CD14-positive monocyte (primary cell): Measurements from ENCODE around the gene CHCHD6. TPM values are rescaled to one million over a fixed set of nuclear protein-coding genes. Genes with fewer than 3 reads are reported as not detected.

Experiments used
- DNase-seq, 3 donors: peaks; one replicate each; pipeline ENCODE4 v3.0.0-alpha.2; 2011 to 2022
- H2AFZ ChIP-seq: 2 replicates; pipeline ENCODE4 v1.6.0; 2012; ENCODE audit warnings: mild to moderate bottlenecking, low read depth, low read length, inconsistent platforms; ENCODE audit not compliant: insufficient read depth, poor library complexity, severe bottlenecking
- H3K27ac ChIP-seq, 2 donors: 1 replicate in 1 of 2; 2 replicates in 1 of 2; pipeline ENCODE4 v1.5.1; 2012 to 2013; ENCODE audit warnings: low read length in 2 of 2, control low read depth in 1 of 2, inconsistent platforms in 1 of 2, low read depth in 1 of 2, mild to moderate bottlenecking in 1 of 2
- H3K27me3 ChIP-seq, 2 donors: one replicate each; pipeline versions ENCODE4 v1.6.0 to v1.6.1; 2011 to 2013; ENCODE audit warnings: low read length in 2 of 2; ENCODE audit not compliant: control insufficient read depth in 2 of 2, insufficient read depth in 2 of 2
- H3K36me3 ChIP-seq, 2 donors: replicated peaks in 1 of 2; 1 replicate in 1 of 2; 2 replicates in 1 of 2; pipeline versions ENCODE4 v1.5.1 to v1.6.1; 2012 to 2013; ENCODE audit warnings: low read length in 2 of 2, control low read depth in 1 of 2, inconsistent platforms in 1 of 2, mild to moderate bottlenecking in 1 of 2; ENCODE audit not compliant: insufficient read depth in 2 of 2, control insufficient read depth in 1 of 2
- H3K4me1 ChIP-seq, 2 donors: 1 replicate in 1 of 2; 2 replicates in 1 of 2; pipeline versions ENCODE4 v1.5.1 to v1.6.1; 2012 to 2013; ENCODE audit warnings: low read length in 2 of 2, control low read depth in 1 of 2, inconsistent platforms in 1 of 2, mild to moderate bottlenecking in 1 of 2, moderate library complexity in 1 of 2; ENCODE audit not compliant: insufficient read depth in 2 of 2, control insufficient read depth in 1 of 2
- H3K4me2 ChIP-seq: replicated peaks from 2 replicates; pipeline ENCODE3; 2012; ENCODE audit warnings: low read length, moderate library complexity, mild to moderate bottlenecking; ENCODE audit not compliant: poor library complexity, severe bottlenecking; ENCODE audit errors: extremely low read depth
- H3K4me3 ChIP-seq, 3 experiments: fragments of 200-600 bp in 1 of 3; sonication (generic) in 1 of 3; replicated peaks in 1 of 3; 1 replicate in 2 of 3; 2 replicates in 1 of 3; pipeline ENCODE4 v1.5.1; 2011 to 2013; ENCODE audit warnings: low read length in 3 of 3, mild to moderate bottlenecking in 3 of 3, control low read depth in 2 of 3, low read depth in 2 of 3, inconsistent platforms in 1 of 3, moderate library complexity in 1 of 3
- H3K79me2 ChIP-seq: 2 replicates; pipeline ENCODE4 v1.6.0; 2012; ENCODE audit warnings: mild to moderate bottlenecking, control low read depth, inconsistent platforms, low read length, moderate library complexity; ENCODE audit not compliant: insufficient read depth
- H3K9ac ChIP-seq: 2 replicates; pipeline ENCODE4 v1.6.0; 2017; ENCODE audit warnings: low read length, mild to moderate bottlenecking; ENCODE audit not compliant: insufficient read depth, poor library complexity, severe bottlenecking
- H3K9me3 ChIP-seq, 2 donors: replicated peaks in 1 of 2; 1 replicate in 1 of 2; 2 replicates in 1 of 2; pipeline versions ENCODE4 v1.5.1 to v1.6.1; 2012 to 2013; ENCODE audit warnings: low read length in 2 of 2, control low read depth in 1 of 2; ENCODE audit not compliant: control insufficient read depth in 1 of 2, insufficient read depth in 1 of 2
- H4K20me1 ChIP-seq: 2 replicates; pipeline ENCODE4 v1.6.0; 2012; ENCODE audit warnings: mild to moderate bottlenecking, low read length, control low read depth, moderate library complexity; ENCODE audit not compliant: insufficient read depth
- H3K27ac Mint-ChIP-seq, 7 donors: one replicate each; pipeline ENCODE4 v1.8.0; 2020; ENCODE audit warnings: mild to moderate bottlenecking in 7 of 7, mixed read lengths in 7 of 7, moderate library complexity in 6 of 7, inconsistent platforms in 2 of 7
- H3K27me3 Mint-ChIP-seq, 3 donors: one replicate each; pipeline ENCODE4 v1.8.0; 2021 to 2022; ENCODE audit warnings: low read depth in 3 of 3, mild to moderate bottlenecking in 3 of 3, mixed read lengths in 3 of 3, moderate library complexity in 3 of 3, inconsistent platforms in 1 of 3
- H3K36me3 Mint-ChIP-seq, 2 donors: one replicate each; pipeline ENCODE4 v1.8.0; 2020; ENCODE audit warnings: mixed read lengths in 2 of 2, inconsistent platforms in 1 of 2, mild to moderate bottlenecking in 1 of 2
- H3K4me1 Mint-ChIP-seq: one replicate; pipeline ENCODE4 v1.8.0; 2020; ENCODE audit warnings: mild to moderate bottlenecking, mixed read lengths
- H3K4me3 Mint-ChIP-seq, 2 donors: one replicate each; pipeline ENCODE4 v1.8.0; 2020; ENCODE audit warnings: mild to moderate bottlenecking in 2 of 2, mixed read lengths in 2 of 2, moderate library complexity in 1 of 2
- H3K9me3 Mint-ChIP-seq, 7 donors: one replicate each; pipeline ENCODE4 v1.8.0; 2020 to 2022; ENCODE audit warnings: mixed read lengths in 7 of 7, mild to moderate bottlenecking in 6 of 7, moderate library complexity in 6 of 7, inconsistent platforms in 2 of 7
- WGBS: methylation state at CpG from one replicate; pipeline ENCODE4 v1.1.5; 2013; ENCODE audit warnings: missing lambda C conversion rate; ENCODE audit not compliant: insufficient coverage; 5-methylcytosine and 5-hydroxymethylcytosine counted together
- intact Hi-C, 2 donors: fragments of 100-400 bp; cut with micrococcal nuclease; formaldehyde crosslinking; loops; one replicate each; pipeline versions ENCODE4 v1.15.0 to v1.15.1; 2023
- polyA plus RNA-seq, 3 donors: library from polyadenylated mRNA; depleted of rRNA in 1 of 3; unstranded in 2 of 3; stranded (reverse) in 1 of 3; fragments of 300-500 nt in 2 of 3; fragments of >200 nt in 1 of 3; fragmentation: Illumina TruSeq in 2 of 3; gene quantifications; 1 replicate in 2 of 3; 2 replicates in 1 of 3; pipeline ENCODE4 v1.2.3, GENCODE V29; 2012 to 2021
- TF ChIP-seq, protein P1 (sequence below): fragments of 200-600 bp; IDR thresholded peaks from one replicate; pipeline ENCODE4 v1.8.0; 2022; ENCODE audit warnings: antibody characterized with exemption, mild to moderate bottlenecking

CHCHD6 gene
- polyA plus RNA-seq, 3 donors, result 1.1 to 1.8 (median 1.8) TPM

DNA sequence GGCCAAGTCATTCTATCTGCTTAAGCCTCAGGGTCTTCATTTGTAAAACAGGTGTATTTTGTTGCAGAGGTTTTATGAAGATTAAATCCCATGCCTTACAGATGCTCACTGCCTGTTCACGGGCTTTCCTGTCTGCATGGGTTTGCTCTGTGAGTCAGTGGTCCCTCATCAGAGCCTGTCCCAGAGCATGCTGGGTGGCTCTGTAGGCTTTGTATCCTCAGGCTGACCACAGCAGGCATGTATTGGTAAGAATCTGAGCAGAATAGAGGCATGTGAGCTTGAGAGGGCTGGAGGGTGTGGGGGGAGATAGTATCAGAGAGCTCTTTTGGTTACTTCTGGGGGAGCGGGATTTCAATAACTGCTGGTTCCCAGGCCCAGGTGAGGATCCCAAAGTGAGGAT is 233.5 kb downstream of the CHCHD6 start:
- WGBS, result 100% methylated on average over 2 of the region's 2 CpGs
- peak overlapping the region in 1 of 7 donors; percentile 66 for H3K27ac Mint-ChIP-seq
- H3K9me3 Mint-ChIP-seq, result peaks cover 0 to 3% (median 0%) of the 10 kb centered on the region in 7 donors
- no peaks in the 10 kb centered on the region for H3K79me2 ChIP-seq
- H3K27me3 ChIP-seq, result peaks cover 60 to 76% of the 10 kb centered on the region in 2 donors
- H3K9ac ChIP-seq, result no peak overlapping the region
- intact Hi-C loops, result no loop called here
- no peak for DNase-seq
- H3K27me3 Mint-ChIP-seq, result peaks cover 43 to 90% (median 66%) of the 10 kb centered on the region in 3 donors
- TF ChIP-seq, protein P1, sequence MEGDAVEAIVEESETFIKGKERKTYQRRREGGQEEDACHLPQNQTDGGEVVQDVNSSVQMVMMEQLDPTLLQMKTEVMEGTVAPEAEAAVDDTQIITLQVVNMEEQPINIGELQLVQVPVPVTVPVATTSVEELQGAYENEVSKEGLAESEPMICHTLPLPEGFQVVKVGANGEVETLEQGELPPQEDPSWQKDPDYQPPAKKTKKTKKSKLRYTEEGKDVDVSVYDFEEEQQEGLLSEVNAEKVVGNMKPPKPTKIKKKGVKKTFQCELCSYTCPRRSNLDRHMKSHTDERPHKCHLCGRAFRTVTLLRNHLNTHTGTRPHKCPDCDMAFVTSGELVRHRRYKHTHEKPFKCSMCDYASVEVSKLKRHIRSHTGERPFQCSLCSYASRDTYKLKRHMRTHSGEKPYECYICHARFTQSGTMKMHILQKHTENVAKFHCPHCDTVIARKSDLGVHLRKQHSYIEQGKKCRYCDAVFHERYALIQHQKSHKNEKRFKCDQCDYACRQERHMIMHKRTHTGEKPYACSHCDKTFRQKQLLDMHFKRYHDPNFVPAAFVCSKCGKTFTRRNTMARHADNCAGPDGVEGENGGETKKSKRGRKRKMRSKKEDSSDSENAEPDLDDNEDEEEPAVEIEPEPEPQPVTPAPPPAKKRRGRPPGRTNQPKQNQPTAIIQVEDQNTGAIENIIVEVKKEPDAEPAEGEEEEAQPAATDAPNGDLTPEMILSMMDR, result no peak
- H3K9me3 ChIP-seq, result no peaks in the 10 kb centered on the region
- no peak overlapping the region for H2AFZ ChIP-seq
- H3K4me2 ChIP-seq, result no peak overlapping the region
- no peaks in the 10 kb centered on the region for H3K36me3 Mint-ChIP-seq
- H3K27ac ChIP-seq, result no peak overlapping the region
- peaks cover 10% of the 10 kb centered on the region for H3K4me1 Mint-ChIP-seq
- no peaks in the 10 kb centered on the region for H4K20me1 ChIP-seq
- no peak overlapping the region for H3K4me3 ChIP-seq
- H3K36me3 ChIP-seq, result no peaks in the 10 kb centered on the region
- peaks cover 7 to 10% of the 10 kb centered on the region in 2 donors for H3K4me1 ChIP-seq
- H3K4me3 Mint-ChIP-seq, result peak overlapping the region in 1 of 2 donors; percentile 39

DNA sequence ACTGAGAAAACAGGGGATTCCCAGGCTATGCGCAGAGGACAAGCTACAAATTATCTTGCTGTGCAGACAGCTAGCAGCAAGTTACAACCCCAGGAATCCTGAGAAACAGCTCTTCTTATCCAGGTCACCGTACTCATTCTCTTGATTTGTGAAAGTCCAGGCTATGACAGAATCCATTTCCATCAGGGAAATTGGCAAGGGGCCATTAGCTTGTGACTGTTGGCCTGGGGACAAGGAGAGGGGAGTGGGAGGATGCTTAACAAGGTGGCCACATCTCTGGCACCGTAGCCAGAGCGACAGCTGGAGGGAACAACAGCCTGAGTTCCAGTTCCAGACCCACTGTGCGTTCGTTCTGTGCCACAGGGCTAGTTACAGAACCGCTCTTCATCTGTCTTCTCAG is 233.9 kb downstream of the CHCHD6 start:
- H3K4me3 ChIP-seq, result no peak overlapping the region
- no peaks in the 10 kb centered on the region for H4K20me1 ChIP-seq
- H3K79me2 ChIP-seq, result no peaks in the 10 kb centered on the region
- 100% methylated on average over 2 of the region's 7 CpGs for WGBS
- intact Hi-C loops, result no loop called here
- no peak overlapping the region for H3K4me2 ChIP-seq
- H3K9ac ChIP-seq, result no peak overlapping the region
- peaks cover 7 to 10% of the 10 kb centered on the region in 2 donors for H3K4me1 ChIP-seq
- peaks cover 59 to 71% of the 10 kb centered on the region in 2 donors for H3K27me3 ChIP-seq
- TF ChIP-seq, protein P1, result no peak
- no peak overlapping the region for H2AFZ ChIP-seq
- Mint-ChIP-seq H3K36me3 (no peaks in the 10 kb centered on the region), H3K27me3 (peaks cover 43 to 89% (median 66%) of the 10 kb centered on the region in 3 donors), H3K9me3 (peaks cover 0 to 3% (median 0%) of the 10 kb centered on the region in 7 donors), H3K4me1 (peaks cover 10% of the 10 kb centered on the region), H3K4me3 (peak overlapping the region in 1 of 2 donors; percentile 39), H3K27ac (peak overlapping the region in 1 of 7 donors; percentile 53)
- DNase-seq, result no peak
- H3K36me3 ChIP-seq, result no peaks in the 10 kb centered on the region
- H3K9me3 ChIP-seq, result no peaks in the 10 kb centered on the region
- no peak overlapping the region for H3K27ac ChIP-seq
